ENCODE measurements around the gene AMPD3. TPM values are rescaled to one million over a fixed set of nuclear protein-coding genes. Genes with fewer than 3 reads are reported as not detected.

Gene AMPD3
- total RNA-seq, 4 donors from 2014 or later: 104 to 185 (median 112) TPM

GRCh38 chr11:10453261-10453660 is 1.8 kb upstream of the AMPD3 start:
- intact Hi-C loops (cut with DNase I; ENCODE audit: low total_unique reads) (no loop called here), in situ Hi-C loops (cut with MboI; ENCODE audit: low sequenced_read_pairs in 4 of 4) (no loop called here)
- TF ChIP-seq CTCF (IDR thresholded peaks at IDR 0.05 in 4 of 5, conservative IDR thresholded peaks at IDR 0.05 in 1 of 5): no peak
- TF ChIP-seq POLR2A (IDR thresholded peaks at IDR 0.05): no peak

GRCh38 chr11:10455637-10456487 is 798 bp downstream of the AMPD3 start:
- Histone ChIP-seq H3K4me1 (peaks cover 51 to 56% of the 10 kb centered on the region in 2 donors), H3K4me3 (peak overlapping the region; percentile 76 to 84 (median 78)), H3K9me3 (no peaks in the 10 kb centered on the region), H3K27ac (peak overlapping the region; percentile 94 to 100 (median 98)), H3K27me3 (no peaks in the 10 kb centered on the region), H3K36me3 (peaks cover 0 to 27% of the 10 kb centered on the region in 2 donors)
- intact Hi-C loops (cut with DNase I; ENCODE audit: low total_unique reads) (loop anchor here (1.0 to 2.0 kb wide), 6 partner anchors 34 to 149 kb away; partner anchors contain the start of gene RNF141), in situ Hi-C loops (cut with MboI; ENCODE audit: low sequenced_read_pairs in 4 of 4) (loop anchor here in 1 of 4 donors (5.0 kb wide), 1 partner anchor 39 kb away; no protein-coding TSS in a partner anchor)
- TF ChIP-seq CTCF (IDR thresholded peaks at IDR 0.05 in 4 of 5, conservative IDR thresholded peaks at IDR 0.05 in 1 of 5): no peak
- peak; percentile 84 to 87 for TF ChIP-seq POLR2A (IDR thresholded peaks at IDR 0.05)
- DNase-seq (peak; percentile 57), ATAC-seq (peak; percentile 9 to 27)

More at GRCh38 chr11:10453261-10453660, 1.8 kb upstream of the AMPD3 start:
- H3K4me1 ChIP-seq: peaks cover 34 to 38% of the 10 kb centered on the region in 2 donors
- no peaks in the 10 kb centered on the region for H3K9me3 ChIP-seq
- H3K4me3 ChIP-seq: no peak overlapping the region
- H3K36me3 ChIP-seq: peaks cover 0 to 11% of the 10 kb centered on the region in 2 donors
- no peak for DNase-seq
- ATAC-seq: no peak
- peak overlapping the region in 1 of 4 donors; percentile 100 for H3K27ac ChIP-seq
- no peaks in the 10 kb centered on the region for H3K27me3 ChIP-seq

GRCh38 chr11:10456519-10456918 is 1.5 kb downstream of the AMPD3 start:
- peak overlapping the region; percentile 94 to 100 (median 98) for H3K27ac ChIP-seq
- no peak for TF ChIP-seq CTCF (IDR thresholded peaks at IDR 0.05 in 4 of 5, conservative IDR thresholded peaks at IDR 0.05 in 1 of 5)
- TF ChIP-seq POLR2A (IDR thresholded peaks at IDR 0.05): no peak
- H3K4me3 ChIP-seq: peak overlapping the region; percentile 76 to 84 (median 78)
- in situ Hi-C loops (cut with MboI; ENCODE audit: low sequenced_read_pairs in 4 of 4): loop anchor here in 1 of 4 donors (5.0 kb wide), 1 partner anchor 39 kb away; no protein-coding TSS in a partner anchor
- DNase-seq (no peak), ATAC-seq (no peak)
- no peaks in the 10 kb centered on the region for H3K9me3 ChIP-seq
- intact Hi-C loops (cut with DNase I; ENCODE audit: low total_unique reads): no loop called here
- peaks cover 49 to 51% of the 10 kb centered on the region in 2 donors for H3K4me1 ChIP-seq
- H3K36me3 ChIP-seq: peaks cover 0 to 33% of the 10 kb centered on the region in 2 donors
- H3K27me3 ChIP-seq: no peaks in the 10 kb centered on the region

GRCh38 chr11:10457901-10458300 is 2.8 kb downstream of the AMPD3 start:
- Histone ChIP-seq H3K4me1 (peaks cover 43 to 45% of the 10 kb centered on the region in 2 donors), H3K9me3 (no peaks in the 10 kb centered on the region), H3K27me3 (no peaks in the 10 kb centered on the region), H3K36me3 (peaks cover 0 to 47% of the 10 kb centered on the region in 2 donors), H3K4me3 (peak overlapping the region; percentile 76 to 84 (median 78)), H3K27ac (peak overlapping the region in 1 of 4 donors; percentile 100)
- intact Hi-C loops (cut with DNase I; ENCODE audit: low total_unique reads) (loop anchor here (2.0 kb wide), 1 partner anchor 15 kb away; no protein-coding TSS in a partner anchor), in situ Hi-C loops (cut with MboI; ENCODE audit: low sequenced_read_pairs in 4 of 4) (loop anchor here in 1 of 4 donors (5.0 kb wide), 1 partner anchor 41 kb away; no protein-coding TSS in a partner anchor)
- ATAC-seq (no peak), DNase-seq (no peak)
- TF ChIP-seq POLR2A (IDR thresholded peaks at IDR 0.05) (no peak), CTCF (IDR thresholded peaks at IDR 0.05 in 4 of 5, conservative IDR thresholded peaks at IDR 0.05 in 1 of 5) (no peak)
